ENCODE data around the gene ZNF185. TPM values are rescaled to one million over a fixed set of nuclear protein-coding genes. Genes with fewer than 3 reads are reported as not detected.

The ZNF185 gene
- total and polyA plus RNA-seq, 10 of the 15 experiments (the other 5 are each of a cell fraction or from before 2014, with no cell fraction given) = 0.23 to 1.3 (median 0.55) TPM

DNA sequence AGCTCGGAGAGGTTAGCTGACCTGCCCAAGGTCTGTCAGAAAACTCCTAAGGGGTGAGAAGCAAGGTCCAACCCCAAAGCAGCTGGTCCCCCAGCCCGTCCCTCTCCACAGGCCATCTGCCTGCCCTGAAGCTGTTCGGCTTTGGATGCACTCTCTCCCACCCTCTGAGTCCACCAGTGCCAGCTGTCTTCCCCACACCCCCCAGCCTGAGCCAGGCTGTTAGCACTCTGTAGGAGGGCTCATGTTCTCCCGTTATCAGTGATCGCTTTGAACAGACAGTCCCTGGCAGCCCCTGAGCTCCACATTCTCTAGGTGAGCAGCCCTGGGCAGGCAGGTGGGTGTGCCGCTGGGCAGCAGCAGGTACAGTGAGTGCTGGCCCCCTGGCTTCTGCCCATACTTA is 16.0 kb downstream of the ZNF185 start:
- no peak for FAIRE-seq
- H4K20me1 ChIP-seq (ENCODE audit: control insufficient read depth, insufficient read depth) = no peaks in the 10 kb centered on the region
- ATAC-seq = no peak
- in situ Hi-C loops (cut with MboI) = no loop called here
- WGBS (ENCODE audit: insufficient coverage, insufficient replicate concordance, low lambda C conversion rate, missing lambda C conversion rate) = 34% methylated on average over 5 of the region's 6 CpGs
- CTCF ChIA-PET = interaction anchor here (1.1 to 2.3 kb wide), 4 partner anchors 8 to 20 kb away, joined by 3 to 8 read pairs (median 6); no protein-coding TSS in a partner anchor
- POLR2A ChIA-PET = no interaction called here
- no peak for DNase-seq (ENCODE audit: low read depth, low spot score)
- H3K27me3 ChIP-seq (replicated peaks in 1 of 2; ENCODE audit: control insufficient read depth in 2 of 2, insufficient read depth in 2 of 2, low read length in 1 of 2) = no peaks in the 10 kb centered on the region
- no peak overlapping the region for H3K4me2 ChIP-seq (ENCODE audit: control insufficient read depth, insufficient read depth)
- H3K27ac ChIP-seq (ENCODE audit: control insufficient read depth, insufficient read depth) = no peak overlapping the region
- BruUV-seq (replicated peaks) = no TSS peak
- peaks cover 5% of the 10 kb centered on the region for H3K4me1 ChIP-seq (ENCODE audit: control insufficient read depth, insufficient read depth, low read length)
- H3K79me2 ChIP-seq (ENCODE audit: control insufficient read depth, insufficient read depth, low read length) = no peaks in the 10 kb centered on the region
- RAD21 ChIA-PET (ENCODE audit: unreplicated experiment) = no interaction called here
- SMC1A ChIA-PET (ENCODE audit: uncharacterized antibody, unreplicated experiment) = no interaction called here
- no peaks in the 10 kb centered on the region for H3K9me3 ChIP-seq (replicated peaks; ENCODE audit: control insufficient read depth, insufficient read depth, low read length)
- no peak overlapping the region for H2AFZ ChIP-seq (ENCODE audit: control insufficient read depth, low read depth, low read length)
- no peak overlapping the region for H3K4me3 ChIP-seq
- no peak overlapping the region for H3K9ac ChIP-seq (ENCODE audit: control insufficient read depth, insufficient read depth, low read length)
- H3K36me3 ChIP-seq (ENCODE audit: control insufficient read depth in 2 of 2, insufficient read depth in 2 of 2, low read length in 1 of 2) = no peaks in the 10 kb centered on the region
- intact Hi-C loops (cut with micrococcal nuclease; ENCODE audit: unreplicated experiment) = no loop called here
- TF ChIP-seq ATF7 (IDR thresholded peaks at IDR 0.05; ENCODE audit: low read depth) = no peak
- TF ChIP-seq RFX5 (IDR thresholded peaks at IDR 0.05; ENCODE audit: low read depth, low read length) = no peak
- no peak for TF ChIP-seq TCF3 (IDR thresholded peaks at IDR 0.05; ENCODE audit: borderline replicate concordance, insufficient read depth, low read depth, low read length)
- TF ChIP-seq NFXL1 (IDR thresholded peaks at IDR 0.05; ENCODE audit: borderline replicate concordance) = no peak
- no peak for TF ChIP-seq ZZZ3 (IDR thresholded peaks at IDR 0.05; ENCODE audit: control insufficient read depth, insufficient read length, low read depth)
- no peak for TF ChIP-seq SP1 (IDR thresholded peaks at IDR 0.05; ENCODE audit: low read depth, low read length)
- no peak for TF ChIP-seq POLR2AphosphoS5 (IDR thresholded peaks at IDR 0.05; ENCODE audit: low read length)
- TF ChIP-seq SUZ12 (IDR thresholded peaks at IDR 0.05; ENCODE audit: unreplicated experiment) = no peak
- TF ChIP-seq PKNOX1 (IDR thresholded peaks at IDR 0.05) = no peak
- no peak for TF ChIP-seq CEBPB (IDR thresholded peaks at IDR 0.05; ENCODE audit: borderline replicate concordance in 1 of 2, low read depth in 2 of 2, low read length in 2 of 2)
- TF ChIP-seq ZBTB33 (IDR thresholded peaks at IDR 0.05) = no peak
- no peak for TF ChIP-seq EZH2 (IDR thresholded peaks at IDR 0.05; ENCODE audit: borderline replicate concordance, control insufficient read depth, low read depth, low read length)
- TF ChIP-seq, protein P1, sequence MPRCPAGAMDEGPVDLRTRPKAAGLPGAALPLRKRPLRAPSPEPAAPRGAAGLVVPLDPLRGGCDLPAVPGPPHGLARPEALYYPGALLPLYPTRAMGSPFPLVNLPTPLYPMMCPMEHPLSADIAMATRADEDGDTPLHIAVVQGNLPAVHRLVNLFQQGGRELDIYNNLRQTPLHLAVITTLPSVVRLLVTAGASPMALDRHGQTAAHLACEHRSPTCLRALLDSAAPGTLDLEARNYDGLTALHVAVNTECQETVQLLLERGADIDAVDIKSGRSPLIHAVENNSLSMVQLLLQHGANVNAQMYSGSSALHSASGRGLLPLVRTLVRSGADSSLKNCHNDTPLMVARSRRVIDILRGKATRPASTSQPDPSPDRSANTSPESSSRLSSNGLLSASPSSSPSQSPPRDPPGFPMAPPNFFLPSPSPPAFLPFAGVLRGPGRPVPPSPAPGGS (IDR thresholded peaks at IDR 0.05; ENCODE audit: borderline replicate concordance, insufficient read depth, low read depth, low read length, poor library complexity, severe bottlenecking) = no peak

Data from GM12878 (cell line).